ENCODE measurements around the gene SPATC1L.

Gene SPATC1L

GRCh38 chr21:46165098-46165497, 19.2 kb downstream of the SPATC1L start:
- DNase-seq (ENCODE audit: low read depth, low spot score) = no peak

GRCh38 chr21:46163380-46163779, 20.9 kb downstream of the SPATC1L start:
- DNase-seq (ENCODE audit: low read depth, low spot score) = no peak

- DNase-seq (ENCODE audit: low read depth, low spot score) = no peak
Observed at GRCh38 chr21:46161633-46162592, 22.3 kb downstream of the SPATC1L start.

- no peak for DNase-seq (ENCODE audit: low read depth, low spot score)
Observed at GRCh38 chr21:46160907-46161632, 23.2 kb downstream of the SPATC1L start.

GRCh38 chr21:46160657-46160906, 23.7 kb downstream of the SPATC1L start:
- DNase-seq (ENCODE audit: low read depth, low spot score) = no peak

GRCh38 chr21:46159841-46160656, 24.2 kb downstream of the SPATC1L start:
- DNase-seq (ENCODE audit: low read depth, low spot score) = no peak

GRCh38 chr21:46159390-46159789, 24.9 kb downstream of the SPATC1L start:
- DNase-seq (ENCODE audit: low read depth, low spot score) = no peak

- DNase-seq (ENCODE audit: low read depth, low spot score) = no peak
Observed at GRCh38 chr21:46158666-46159300, 25.5 kb downstream of the SPATC1L start.

GRCh38 chr21:46157987-46158451, 26.2 kb downstream of the SPATC1L start:
- no peak for DNase-seq (ENCODE audit: low read depth, low spot score)

GRCh38 chr21:46157396-46157986, 26.8 kb downstream of the SPATC1L start:
- no peak for DNase-seq (ENCODE audit: low read depth, low spot score)

- DNase-seq (ENCODE audit: low read depth, low spot score) = no peak
Observed at GRCh38 chr21:46156678-46157077, 27.6 kb downstream of the SPATC1L start.

GRCh38 chr21:46156378-46156645, 27.9 kb downstream of the SPATC1L start:
- DNase-seq (ENCODE audit: low read depth, low spot score) = no peak

- DNase-seq (ENCODE audit: low read depth, low spot score) = no peak
Observed at GRCh38 chr21:46155514-46156377, 28.5 kb downstream of the SPATC1L start, which contains the start of gene FTCD. Gene FTCD (minus strand): TSS chr21:46155579. CDS start chr21:46155523, 56 bp downstream.

GRCh38 chr21:46154955-46155513, 29.2 kb downstream of the SPATC1L start:
- no peak for DNase-seq (ENCODE audit: low read depth, low spot score)

GRCh38 chr21:46154155-46154954, 29.9 kb downstream of the SPATC1L start:
- no peak for DNase-seq (ENCODE audit: low read depth, low spot score)

- DNase-seq (ENCODE audit: low read depth, low spot score) = no peak
Observed at GRCh38 chr21:46153247-46154154, 30.8 kb downstream of the SPATC1L start.

- no peak for DNase-seq (ENCODE audit: low read depth, low spot score)
Observed at GRCh38 chr21:46152927-46153246, 31.4 kb downstream of the SPATC1L start.
